NCI-H1092 (cell line): ENCODE measurements around the gene MAT2B.
A peak's percentile ranks its signal among the peaks of the same experiment; 100 is the strongest.

Experiments
- DNase-seq: peaks from one replicate; lab custom pipeline; 2025; lab: John Stamatoyannopoulos, UW

Gene MAT2B

GRCh38 chr5:163551156-163551555 is 45.7 kb downstream of the MAT2B start:
- no peak for DNase-seq

- no peak for DNase-seq
Measured at GRCh38 chr5:163552536-163552935, 47.1 kb downstream of the MAT2B start.

GRCh38 chr5:163561339-163561738 is 55.9 kb downstream of the MAT2B start:
- no peak for DNase-seq

- no peak for DNase-seq
Measured at GRCh38 chr5:163562071-163562470, 56.7 kb downstream of the MAT2B start.

- DNase-seq, result no peak
Measured at GRCh38 chr5:163563112-163563511, 57.7 kb downstream of the MAT2B start.

GRCh38 chr5:163563880-163564279 is 58.5 kb downstream of the MAT2B start:
- no peak for DNase-seq

GRCh38 chr5:163564321-163564938 is 59.0 kb downstream of the MAT2B start:
- peak; percentile 6 for DNase-seq

- no peak for DNase-seq
Measured at GRCh38 chr5:163565492-163565891, 60.1 kb downstream of the MAT2B start.

GRCh38 chr5:163565931-163566608 is 60.7 kb downstream of the MAT2B start:
- no peak for DNase-seq

- no peak for DNase-seq
Measured at GRCh38 chr5:163566678-163567077, 61.3 kb downstream of the MAT2B start.

- no peak for DNase-seq
Measured at GRCh38 chr5:163567811-163568210, 62.4 kb downstream of the MAT2B start.
